UCSD-AML1 (cell line): Measurements from ENCODE around the gene AQP11.

Experiments used
- DNase-seq: peaks from one replicate; lab custom pipeline; 2025; ENCODE audit not compliant: unreplicated experiment; lab: John Stamatoyannopoulos, UW

The AQP11 gene

GRCh38 chr11:77656362-77656761, 66.6 kb downstream of the AQP11 start:
- no peak for DNase-seq

GRCh38 chr11:77658213-77659013, 68.7 kb downstream of the AQP11 start:
- DNase-seq = no peak
